Activated CD4-positive, alpha-beta T cell treated with anti-CD3 and anti-CD28 coated beads for 36 hours (primary cell): ENCODE results near the gene RASA1. TPM values are rescaled to one million over a fixed set of nuclear protein-coding genes. Genes with fewer than 3 reads are reported as not detected.

Experiments used
- ATAC-seq: fragments of 200-7000 bp; cut with Tn5 transposase; one replicate; pipeline ENCODE4 v1.10.0; 2021; ENCODE audit warnings: mild to moderate bottlenecking, moderate library complexity
- CTCF ChIA-PET: fragments of 350-600 bp; sonication (Branson Sonifier 250); formaldehyde crosslinking; loops from one replicate; lab custom pipeline; 2021; ENCODE audit warnings: antibody characterized with exemption; lab: Charles Lee
- POLR2A ChIA-PET: fragments of 350-600 bp; sonication (Branson Sonifier 250); formaldehyde crosslinking; loops from one replicate; lab custom pipeline; 2021; ENCODE audit warnings: antibody characterized with exemption, inconsistent platforms; lab: Charles Lee
- DNase-seq: peaks from one replicate; pipeline ENCODE4 v3.0.0-alpha.2; 2020
- H3K27ac Mint-ChIP-seq: one replicate; pipeline ENCODE4 v1.8.0; 2021; ENCODE audit warnings: mixed read lengths
- H3K27me3 Mint-ChIP-seq: one replicate; pipeline ENCODE4 v1.8.0; 2021; ENCODE audit warnings: mixed read lengths
- H3K36me3 Mint-ChIP-seq: one replicate; pipeline ENCODE4 v1.8.0; 2021; ENCODE audit warnings: low read depth, mixed read lengths
- H3K4me1 Mint-ChIP-seq: one replicate; pipeline ENCODE4 v1.8.0; 2021; ENCODE audit warnings: mixed read lengths
- H3K4me3 Mint-ChIP-seq: one replicate; pipeline ENCODE4 v1.8.0; 2021; ENCODE audit warnings: mild to moderate bottlenecking, moderate library complexity, mixed read lengths
- H3K9me3 Mint-ChIP-seq: one replicate; pipeline ENCODE4 v1.8.0; 2021; ENCODE audit warnings: low read depth, mixed read lengths
- intact Hi-C, 2 experiments: fragments of 100-400 bp; cut with DNase I in 1 of 2; cut with micrococcal nuclease in 1 of 2; formaldehyde crosslinking; loops; one replicate each; pipeline versions ENCODE4 v1.14.2 to v1.15.1; 2022 to 2024; cut with DNase I, micrococcal nuclease
- total RNA-seq, 2 experiments: library from RNA; stranded (reverse); gene quantifications; one replicate each; pipeline ENCODE4 v1.2.3, GENCODE V29; 2021

RASA1 gene
- total RNA-seq, 2 experiments from 2014 or later, result 22.6 to 22.9 TPM

DNA sequence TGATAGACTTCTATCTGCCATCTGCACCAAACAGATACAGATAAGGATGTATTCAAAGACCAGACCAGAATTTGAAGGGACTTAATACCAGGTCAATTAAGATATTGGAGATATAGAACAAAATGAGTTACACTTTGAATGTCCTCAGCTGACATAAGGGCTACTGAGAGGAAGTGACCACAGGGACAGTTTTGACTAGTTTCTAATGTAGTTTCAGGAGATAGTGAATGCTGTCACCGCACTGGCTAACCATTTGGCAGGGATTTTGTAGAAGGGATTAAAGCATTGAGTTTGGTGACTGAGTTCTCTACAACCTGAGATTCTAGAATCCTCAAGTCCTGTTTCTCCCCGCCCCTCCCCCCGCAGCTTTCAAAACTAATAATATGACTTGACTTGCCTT, 122.4 kb downstream of the RASA1 start:
- CTCF ChIA-PET, result interaction anchor here (1.5 kb wide), 1 partner anchor 10 kb away, joined by 6 read pairs; no protein-coding TSS in a partner anchor

DNA sequence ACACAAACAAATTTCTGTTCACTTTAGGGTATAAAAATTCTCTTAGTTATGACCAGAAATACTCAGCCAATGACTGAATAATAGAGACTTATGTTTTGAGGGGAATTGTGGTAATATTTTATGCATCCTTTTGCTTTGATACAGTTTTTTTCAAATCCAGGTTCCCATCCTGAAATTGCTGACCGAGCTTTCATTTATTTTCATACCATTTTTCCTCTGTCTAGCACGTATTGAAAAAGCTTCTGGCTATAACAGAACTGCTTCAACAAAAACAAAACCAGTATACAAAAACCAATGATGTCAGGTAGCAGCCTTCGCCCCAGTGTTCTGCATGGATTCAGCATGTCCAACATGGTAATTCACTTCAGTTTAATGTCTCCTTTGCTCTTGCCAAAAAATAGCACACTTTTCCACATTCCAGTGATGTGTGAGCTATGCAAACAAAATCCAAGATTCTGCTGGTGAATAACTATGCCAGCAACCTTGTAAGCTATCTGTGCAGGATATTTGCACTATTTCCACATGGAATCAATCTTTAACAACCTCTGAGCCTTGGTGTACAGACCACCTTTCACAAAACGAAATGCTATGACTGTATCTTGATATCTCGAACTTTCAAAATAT, 123.0 kb downstream of the RASA1 start:
- no peak overlapping the region for H3K27ac Mint-ChIP-seq
- H3K36me3 Mint-ChIP-seq, result peaks cover 66% of the 10 kb centered on the region
- CTCF ChIA-PET, result interaction anchor here (2.3 kb wide), 1 partner anchor 18 kb away, joined by 8 read pairs; no protein-coding TSS in a partner anchor
- intact Hi-C loops, result no loop called here
- peaks cover 5% of the 10 kb centered on the region for H3K4me1 Mint-ChIP-seq
- POLR2A ChIA-PET, result no interaction called here
- no peaks in the 10 kb centered on the region for H3K9me3 Mint-ChIP-seq
- ATAC-seq (no peak), DNase-seq (no peak)
- H3K27me3 Mint-ChIP-seq, result no peaks in the 10 kb centered on the region
- no peak overlapping the region for H3K4me3 Mint-ChIP-seq

More for the DNA sequence above, 122.4 kb downstream of the RASA1 start:
- Mint-ChIP-seq H3K36me3 (peaks cover 61% of the 10 kb centered on the region), H3K4me3 (no peak overlapping the region), H3K9me3 (no peaks in the 10 kb centered on the region), H3K4me1 (peaks cover 5% of the 10 kb centered on the region), H3K27ac (peak overlapping the region; percentile 55), H3K27me3 (no peaks in the 10 kb centered on the region)
- no peak for ATAC-seq
- DNase-seq, result no peak
- POLR2A ChIA-PET, result no interaction called here
- intact Hi-C loops, result no loop called here

DNA sequence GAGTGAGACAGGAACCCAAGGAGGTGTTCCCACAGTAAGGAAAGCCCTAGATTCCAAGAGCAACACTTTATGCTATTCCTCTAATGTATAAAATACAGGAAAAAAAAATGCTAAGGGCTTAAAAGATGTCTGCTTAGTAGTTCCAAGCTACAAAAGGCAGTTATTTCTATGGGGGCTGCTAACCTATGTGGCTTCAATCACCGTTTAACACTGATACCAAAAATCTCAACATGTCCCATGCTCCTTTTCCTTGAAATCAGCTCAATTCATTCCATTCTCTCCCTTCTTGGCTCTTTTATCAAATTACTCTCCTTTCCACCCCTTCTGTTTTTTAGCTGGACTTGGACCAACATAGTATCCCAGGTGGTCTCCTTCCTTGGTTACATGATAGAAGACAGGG, 124.5 kb downstream of the RASA1 start:
- peak overlapping the region; percentile 69 for H3K27ac Mint-ChIP-seq
- ChIA-PET CTCF (interaction anchor here (2.0 to 2.3 kb wide), 2 partner anchors 8 to 19 kb away, joined by 8 to 11 read pairs; no protein-coding TSS in a partner anchor), POLR2A (no interaction called here)
- DNase-seq (no peak), ATAC-seq (no peak)
- no peaks in the 10 kb centered on the region for H3K9me3 Mint-ChIP-seq
- H3K27me3 Mint-ChIP-seq, result no peaks in the 10 kb centered on the region
- peaks cover 68% of the 10 kb centered on the region for H3K36me3 Mint-ChIP-seq
- intact Hi-C loops, result no loop called here
- H3K4me1 Mint-ChIP-seq, result peaks cover 10% of the 10 kb centered on the region
- no peak overlapping the region for H3K4me3 Mint-ChIP-seq

DNA sequence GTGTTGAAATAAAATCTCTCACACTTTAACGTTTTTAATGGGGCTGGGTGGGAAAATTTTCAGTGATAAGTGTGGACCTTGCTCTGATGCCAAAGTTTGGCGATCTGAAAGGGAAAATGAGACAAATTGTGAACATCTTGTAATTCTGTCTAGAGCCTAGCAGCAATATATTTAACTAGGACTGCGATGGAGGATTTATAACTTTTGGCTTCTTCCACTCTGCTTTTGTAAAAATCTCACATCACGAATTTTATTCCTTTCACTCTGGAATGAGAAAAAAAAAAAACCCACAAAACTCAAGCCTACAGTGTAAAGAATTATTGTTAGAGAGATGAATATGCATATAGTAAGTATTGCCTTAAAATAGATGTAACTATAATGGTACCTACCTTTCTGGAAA, 125.1 kb downstream of the RASA1 start:
- ATAC-seq (no peak), DNase-seq (no peak)
- Mint-ChIP-seq H3K27ac (peak overlapping the region; percentile 69), H3K36me3 (peaks cover 65% of the 10 kb centered on the region), H3K4me1 (peaks cover 10% of the 10 kb centered on the region), H3K4me3 (no peak overlapping the region), H3K27me3 (no peaks in the 10 kb centered on the region), H3K9me3 (no peaks in the 10 kb centered on the region)
- intact Hi-C loops, result no loop called here
- ChIA-PET POLR2A (no interaction called here), CTCF (interaction anchor here (2.0 to 2.3 kb wide), 2 partner anchors 7 to 20 kb away, joined by 8 to 11 read pairs; no protein-coding TSS in a partner anchor)

DNA sequence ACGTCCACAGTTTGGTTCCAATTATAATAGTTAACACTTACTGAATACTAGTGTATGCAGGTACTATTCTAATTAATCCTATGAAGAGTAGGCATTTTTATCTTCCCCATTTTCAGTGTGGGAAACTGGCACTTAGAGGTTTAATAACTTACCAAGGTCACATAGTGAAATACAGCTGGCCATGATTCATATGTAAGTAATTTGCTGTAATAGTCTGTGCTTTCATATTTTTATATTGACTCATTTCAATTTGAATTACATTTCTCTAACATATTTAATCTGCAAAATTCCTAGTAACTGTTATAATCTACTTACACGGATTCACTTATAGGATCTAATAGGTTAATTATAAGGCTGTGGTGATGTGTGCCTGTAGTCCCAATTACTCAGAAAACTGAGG, 125.6 kb downstream of the RASA1 start:
- no peak for DNase-seq
- ChIA-PET POLR2A (no interaction called here), CTCF (interaction anchor here (1.0 kb wide), 1 partner anchor 11 kb away, joined by 4 read pairs; no protein-coding TSS in a partner anchor)
- Mint-ChIP-seq H3K27ac (no peak overlapping the region), H3K4me3 (no peak overlapping the region), H3K27me3 (no peaks in the 10 kb centered on the region), H3K4me1 (peaks cover 10% of the 10 kb centered on the region), H3K9me3 (no peaks in the 10 kb centered on the region), H3K36me3 (peaks cover 62% of the 10 kb centered on the region)
- ATAC-seq, result no peak
- intact Hi-C loops, result no loop called here

DNA sequence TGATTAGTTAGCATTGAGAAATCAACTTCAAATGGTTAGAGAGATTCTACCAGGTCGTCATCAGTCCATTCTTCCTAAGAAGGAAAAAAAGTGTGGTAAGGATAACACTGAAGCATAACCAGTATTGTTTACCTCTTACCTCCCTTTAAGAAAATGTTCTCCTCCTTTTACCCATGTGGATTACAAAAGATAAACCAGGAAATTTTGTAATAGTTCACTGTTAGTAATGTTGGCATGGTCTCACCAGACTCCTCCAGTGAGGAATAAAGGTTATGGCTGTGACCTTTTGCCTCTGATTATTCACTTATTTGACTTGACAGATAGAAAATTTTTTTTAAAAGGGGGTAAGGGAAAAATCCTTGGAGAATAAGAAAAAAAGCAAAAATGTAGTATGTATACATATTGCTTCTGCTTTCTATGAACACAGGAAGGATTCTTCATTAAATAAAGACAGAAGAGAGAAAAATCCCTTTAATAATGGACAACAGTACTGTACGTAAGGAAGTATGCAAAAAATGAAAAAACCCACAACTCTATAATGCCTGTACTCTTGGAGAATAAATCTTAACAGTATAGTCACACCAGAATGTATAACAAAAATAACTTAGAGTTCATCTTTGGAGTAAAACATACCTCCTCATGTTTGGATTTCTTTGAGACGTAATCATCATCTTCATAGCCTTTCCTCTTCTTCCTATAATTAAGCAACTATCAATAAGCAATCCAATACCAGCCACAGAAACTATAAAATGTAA, 126.9 kb downstream of the RASA1 start:
- DNase-seq (no peak), ATAC-seq (no peak)
- no peak overlapping the region for H3K27ac Mint-ChIP-seq
- CTCF ChIA-PET, result interaction anchor here (0.6 to 1.0 kb wide), 2 partner anchors 10 kb away, joined by 3 to 4 read pairs; no protein-coding TSS in a partner anchor
- no peaks in the 10 kb centered on the region for H3K9me3 Mint-ChIP-seq
- POLR2A ChIA-PET, result interaction anchor here (0.7 kb wide), 1 partner anchor 190 kb away, joined by 3 read pairs; no protein-coding TSS in a partner anchor
- no peak overlapping the region for H3K4me3 Mint-ChIP-seq
- peaks cover 67% of the 10 kb centered on the region for H3K36me3 Mint-ChIP-seq
- intact Hi-C loops, result loop anchor here in 1 of 2 experiments (2.0 kb wide), 1 partner anchor 16 kb away; no protein-coding TSS in a partner anchor
- H3K27me3 Mint-ChIP-seq, result no peaks in the 10 kb centered on the region
- peaks cover 16% of the 10 kb centered on the region for H3K4me1 Mint-ChIP-seq

DNA sequence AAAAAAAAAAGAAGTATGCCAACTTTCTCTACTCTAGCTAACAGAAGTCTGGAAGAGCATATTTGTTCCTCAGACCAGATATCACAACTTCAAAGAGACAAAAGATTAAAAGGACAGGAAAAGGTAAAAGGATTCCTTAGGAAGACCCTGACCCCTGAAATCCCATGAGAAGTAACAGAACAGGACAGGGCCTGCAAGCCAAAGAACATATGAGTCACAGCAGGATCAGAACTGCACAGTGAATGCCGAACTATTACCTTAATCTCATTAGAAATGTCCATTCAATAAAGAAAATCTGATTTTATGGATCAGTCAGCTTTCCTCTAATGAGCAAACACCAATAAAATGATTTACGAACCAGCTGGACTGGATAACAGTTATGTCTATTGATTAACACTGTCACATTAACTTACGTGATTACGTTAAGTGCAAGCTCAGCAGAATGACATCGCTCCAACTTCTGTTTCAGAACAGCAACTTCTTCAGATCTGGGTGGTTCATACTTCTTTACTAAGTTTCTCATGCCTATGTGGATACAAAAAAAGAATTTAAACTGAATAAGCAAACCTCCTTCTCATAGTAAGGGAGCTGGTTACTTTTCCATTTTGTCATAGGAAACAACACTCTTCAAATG, 131.4 kb downstream of the RASA1 start:
- DNase-seq (no peak), ATAC-seq (no peak)
- ChIA-PET CTCF (interaction anchor here (0.8 to 2.9 kb wide), 16 partner anchors 7 to 431 kb away, joined by 3 to 25 read pairs (median 4); partner anchors contain the start of gene CCNH), POLR2A (no interaction called here)
- Mint-ChIP-seq H3K9me3 (no peaks in the 10 kb centered on the region), H3K36me3 (peaks cover 56% of the 10 kb centered on the region), H3K4me3 (no peak overlapping the region), H3K4me1 (peaks cover 23% of the 10 kb centered on the region), H3K27me3 (no peaks in the 10 kb centered on the region), H3K27ac (no peak overlapping the region)
- intact Hi-C loops, result no loop called here

DNA sequence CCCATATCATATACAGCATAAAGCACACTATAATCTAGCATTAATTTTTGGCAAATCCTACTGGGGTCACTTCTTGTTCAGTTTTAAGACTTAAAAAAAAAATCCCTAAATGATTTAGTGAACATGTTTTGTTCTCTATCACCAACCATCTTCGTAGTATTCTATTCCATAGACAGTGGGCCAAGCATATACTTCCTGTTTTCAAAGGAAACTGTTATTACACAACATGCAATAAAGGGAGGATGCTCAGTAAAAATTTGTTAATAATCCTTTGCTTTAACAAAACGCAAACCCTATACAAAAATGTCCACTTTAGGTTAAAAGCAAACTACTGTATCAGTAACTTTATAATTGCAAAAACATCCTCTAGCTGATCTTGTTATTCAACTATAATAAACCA, 132.0 kb downstream of the RASA1 start:
- CTCF ChIA-PET, result interaction anchor here (0.6 to 2.9 kb wide), 29 partner anchors 8 to 776 kb away, joined by 3 to 25 read pairs (median 4); partner anchors contain the start of gene CCNH
- ATAC-seq (no peak), DNase-seq (no peak)
- intact Hi-C loops, result loop anchor here (1.0 to 2.0 kb wide), 4 partner anchors 413 to 519 kb away; no protein-coding TSS in a partner anchor
- Mint-ChIP-seq H3K9me3 (no peaks in the 10 kb centered on the region), H3K27me3 (no peaks in the 10 kb centered on the region), H3K4me1 (peaks cover 28% of the 10 kb centered on the region), H3K4me3 (no peak overlapping the region), H3K36me3 (peaks cover 57% of the 10 kb centered on the region), H3K27ac (no peak overlapping the region)
- POLR2A ChIA-PET, result interaction anchor here (0.6 kb wide), 3 partner anchors 129 to 283 kb away, joined by 3 to 4 read pairs (median 4); no protein-coding TSS in a partner anchor

DNA sequence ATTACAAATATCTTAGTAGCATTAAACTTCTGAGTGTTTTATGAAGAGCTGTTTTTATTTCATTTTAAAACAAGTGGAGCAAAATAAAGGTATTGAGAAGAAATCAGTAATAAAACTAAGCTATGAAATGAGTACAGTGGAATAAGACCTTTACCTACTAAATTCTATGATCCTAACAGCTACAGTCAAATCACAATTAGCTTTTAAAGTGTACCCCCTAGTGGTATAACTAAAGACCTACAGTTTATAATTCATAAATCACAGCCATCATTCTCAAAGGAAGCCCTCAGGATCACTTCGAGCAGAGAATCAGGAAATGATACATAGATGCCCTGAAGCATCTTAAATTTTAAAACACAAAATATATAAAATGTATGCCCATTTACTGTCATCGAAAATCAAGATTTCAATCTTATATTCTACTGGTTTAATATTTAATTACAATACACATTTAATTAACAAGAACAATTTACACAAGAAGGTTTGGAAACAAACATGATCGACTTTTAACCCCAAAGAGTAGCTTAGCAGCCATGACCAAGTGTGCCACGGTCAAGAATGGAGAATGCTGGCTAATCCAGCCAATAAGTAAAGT, 132.7 kb downstream of the RASA1 start:
- ChIA-PET POLR2A (interaction anchor here (0.6 kb wide), 3 partner anchors 130 to 283 kb away, joined by 3 to 4 read pairs (median 4); no protein-coding TSS in a partner anchor), CTCF (interaction anchor here (0.6 to 2.9 kb wide), 30 partner anchors 8 to 777 kb away, joined by 3 to 25 read pairs (median 4); partner anchors contain the start of gene CCNH)
- ATAC-seq, result peak; percentile 77
- no peak for DNase-seq
- intact Hi-C loops, result loop anchor here (1.0 to 2.0 kb wide), 4 partner anchors 414 to 520 kb away; no protein-coding TSS in a partner anchor
- Mint-ChIP-seq H3K4me3 (no peak overlapping the region), H3K9me3 (no peaks in the 10 kb centered on the region), H3K36me3 (peaks cover 54% of the 10 kb centered on the region), H3K27me3 (no peaks in the 10 kb centered on the region), H3K27ac (no peak overlapping the region), H3K4me1 (peaks cover 30% of the 10 kb centered on the region)

DNA sequence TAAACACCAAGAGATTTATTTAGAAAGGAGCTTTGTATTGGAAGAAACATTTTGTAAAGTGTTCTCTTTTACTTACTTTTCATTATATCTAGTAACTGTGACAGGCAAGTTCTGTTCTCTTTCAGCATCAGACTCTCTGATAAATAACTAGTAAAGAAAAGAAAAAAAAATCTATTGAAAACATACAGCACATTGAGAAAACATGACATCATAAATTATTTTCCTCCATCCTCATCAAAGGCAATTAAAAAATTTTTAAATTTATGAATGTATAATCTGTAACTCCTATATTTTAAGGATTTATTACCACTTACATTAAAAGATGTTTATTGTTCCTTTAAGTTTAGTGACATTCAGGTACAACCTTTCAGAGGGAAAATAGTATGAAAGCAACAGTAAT, 133.9 kb downstream of the RASA1 start:
- intact Hi-C loops, result loop anchor here (2.0 kb wide), 3 partner anchors 415 to 521 kb away; no protein-coding TSS in a partner anchor
- CTCF ChIA-PET, result interaction anchor here (1.3 to 2.9 kb wide), 4 partner anchors 11 to 140 kb away, joined by 3 to 25 read pairs (median 10); partner anchors contain the start of gene CCNH
- POLR2A ChIA-PET, result no interaction called here
- H3K9me3 Mint-ChIP-seq, result no peaks in the 10 kb centered on the region
- H3K27me3 Mint-ChIP-seq, result no peaks in the 10 kb centered on the region
- peaks cover 40% of the 10 kb centered on the region for H3K4me1 Mint-ChIP-seq
- ATAC-seq (no peak), DNase-seq (no peak)
- no peak overlapping the region for H3K4me3 Mint-ChIP-seq
- H3K36me3 Mint-ChIP-seq, result peaks cover 56% of the 10 kb centered on the region
- no peak overlapping the region for H3K27ac Mint-ChIP-seq
